Measurements from ENCODE around the gene SLC13A5.
"Not testable (repeated sequence)": the region's sequence is repeated elsewhere in the genome, so short reads cannot be mapped to it uniquely, and the experiment has no call there.

SLC13A5 gene

GRCh38 chr17:6713130-6713917 is at the start of gene SLC13A5:
TSS of gene SLC13A5 (minus strand) at chr17:6713369. CDS start at chr17:6713333, 36 bp downstream.
- no peak for DNase-seq (ENCODE audit: low read depth)

GRCh38 chr17:6761779-6762178 is 48.6 kb upstream of the SLC13A5 start:
- no peak for DNase-seq (ENCODE audit: low read depth)

- DNase-seq (ENCODE audit: low read depth), result no peak
Observed at GRCh38 chr17:6757747-6758146, 44.6 kb upstream of the SLC13A5 start.

GRCh38 chr17:6756425-6757031 is 43.4 kb upstream of the SLC13A5 start:
- no peak for DNase-seq (ENCODE audit: low read depth)

- peak; percentile 32 for DNase-seq (ENCODE audit: low read depth)
Observed at GRCh38 chr17:6755731-6756184, 42.6 kb upstream of the SLC13A5 start, which contains the start of gene XAF1. TSS of gene XAF1 (plus strand) at chr17:6756046. CDS start at chr17:6756079, 33 bp downstream.

- no peak for DNase-seq (ENCODE audit: low read depth)
Observed at GRCh38 chr17:6755281-6755680, 42.1 kb upstream of the SLC13A5 start.

- DNase-seq (ENCODE audit: low read depth), result no peak
Observed at GRCh38 chr17:6753546-6753945, 40.4 kb upstream of the SLC13A5 start.

- DNase-seq (ENCODE audit: low read depth), result peak; percentile 19
Observed at GRCh38 chr17:6753006-6753445, 39.9 kb upstream of the SLC13A5 start.

- no peak for DNase-seq (ENCODE audit: low read depth)
Observed at GRCh38 chr17:6752068-6752909, 39.1 kb upstream of the SLC13A5 start.

- DNase-seq (ENCODE audit: low read depth), result no peak
Observed at GRCh38 chr17:6749519-6749918, 36.4 kb upstream of the SLC13A5 start.

- DNase-seq (ENCODE audit: low read depth), result no peak
Observed at GRCh38 chr17:6748617-6749016, 35.4 kb upstream of the SLC13A5 start.

GRCh38 chr17:6746665-6747064 is 33.5 kb upstream of the SLC13A5 start:
- not testable (repeated sequence) for DNase-seq (ENCODE audit: low read depth)

GRCh38 chr17:6729531-6729930 is 16.4 kb upstream of the SLC13A5 start:
- no peak for DNase-seq (ENCODE audit: low read depth)

GRCh38 chr17:6724009-6724408 is 10.8 kb upstream of the SLC13A5 start:
- DNase-seq (ENCODE audit: low read depth), result no peak

- DNase-seq (ENCODE audit: low read depth), result no peak
Observed at GRCh38 chr17:6721744-6722143, 8.6 kb upstream of the SLC13A5 start.

- no peak for DNase-seq (ENCODE audit: low read depth)
Observed at GRCh38 chr17:6716736-6717135, 3.6 kb upstream of the SLC13A5 start.

GRCh38 chr17:6714315-6714874 is 1.2 kb upstream of the SLC13A5 start:
- DNase-seq (ENCODE audit: low read depth), result no peak

GRCh38 chr17:6713918-6714271 is 726 bp upstream of the SLC13A5 start:
- no peak for DNase-seq (ENCODE audit: low read depth)

GRCh38 chr17:6712854-6713129 is 377 bp downstream of the SLC13A5 start:
- no peak for DNase-seq (ENCODE audit: low read depth)

GRCh38 chr17:6712058-6712853 is 913 bp downstream of the SLC13A5 start:
- DNase-seq (ENCODE audit: low read depth), result no peak

GRCh38 chr17:6711681-6712057 is 1.5 kb downstream of the SLC13A5 start:
- DNase-seq (ENCODE audit: low read depth), result no peak
